D721Med (cell line): ENCODE results near the gene CDH4.
A peak's percentile ranks its signal among the peaks of the same experiment; 100 is the strongest.

Experiments used
- DNase-seq: peaks from one replicate; pipeline ENCODE4 v3.0.0; 2011; ENCODE audit warnings: low spot score; ENCODE audit not compliant: insufficient read length
- FAIRE-seq: peaks from 2 replicates; lab custom pipeline; 2011; peaks lifted over from hg19 to GRCh38; lab: Jason Lieb, UNC
- CTCF ChIP-seq: IDR thresholded peaks from 2 replicates; pipeline ENCODE4 v1.5.1; 2012; ENCODE audit warnings: mild to moderate bottlenecking, control low read depth; ENCODE audit not compliant: insufficient read depth; ENCODE audit errors: missing control alignments

Gene CDH4

GRCh38 chr20:61873651-61874420, 621.8 kb downstream of the CDH4 start:
- no peak for TF ChIP-seq CTCF
- DNase-seq (no peak), FAIRE-seq (no peak)

GRCh38 chr20:61874421-61875068, 622.5 kb downstream of the CDH4 start:
- peak; percentile 5 for TF ChIP-seq CTCF
- FAIRE-seq (no peak), DNase-seq (no peak)

GRCh38 chr20:61875221-61875885, 623.3 kb downstream of the CDH4 start:
- FAIRE-seq (no peak), DNase-seq (no peak)
- no peak for TF ChIP-seq CTCF

GRCh38 chr20:61875996-61876395, 623.9 kb downstream of the CDH4 start:
- TF ChIP-seq CTCF, result no peak
- FAIRE-seq (no peak), DNase-seq (no peak)

GRCh38 chr20:61876952-61877728, 625.1 kb downstream of the CDH4 start:
- DNase-seq (no peak), FAIRE-seq (no peak)
- TF ChIP-seq CTCF, result no peak

GRCh38 chr20:61877776-61878477, 625.9 kb downstream of the CDH4 start:
- no peak for TF ChIP-seq CTCF
- FAIRE-seq (no peak), DNase-seq (no peak)
